Activated effector memory CD4-positive, alpha-beta T cell treated with Interleukin-2 at 50 U/mL for 16 hours (primary cell): ENCODE results near the gene FBXW5.
A peak's percentile ranks its signal among the peaks of the same experiment; 100 is the strongest.

Source experiments
- DNase-seq: peaks from one replicate; pipeline ENCODE4 v3.0.0-alpha.2; 2020

FBXW5 gene

DNA sequence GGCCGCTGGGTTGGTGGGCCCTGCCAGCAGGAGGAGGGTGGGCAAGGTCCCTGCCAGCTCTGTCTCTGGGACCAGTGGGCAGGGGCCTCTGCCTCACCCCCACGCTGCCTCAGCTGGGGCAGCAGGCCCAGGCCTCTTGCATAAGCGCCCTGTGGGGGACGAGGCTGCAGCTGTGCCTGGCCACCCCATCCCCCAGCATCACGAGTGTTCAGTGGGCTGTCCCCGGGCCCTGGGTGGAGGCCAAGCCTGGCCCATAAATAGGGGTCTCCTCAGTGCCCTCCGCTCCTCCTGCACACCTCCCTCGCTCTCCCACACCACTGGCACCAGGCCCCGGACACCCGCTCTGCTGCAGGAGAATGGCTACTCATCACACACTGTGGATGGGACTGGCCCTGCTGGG is 32.7 kb upstream of the FBXW5 start, which contains the start of gene PTGDS:
Gene PTGDS (plus strand): TSS at position 282 of the 400 bp plus-strand sequence. CDS start 75 bp downstream, at position 357.
- DNase-seq, result no peak

DNA sequence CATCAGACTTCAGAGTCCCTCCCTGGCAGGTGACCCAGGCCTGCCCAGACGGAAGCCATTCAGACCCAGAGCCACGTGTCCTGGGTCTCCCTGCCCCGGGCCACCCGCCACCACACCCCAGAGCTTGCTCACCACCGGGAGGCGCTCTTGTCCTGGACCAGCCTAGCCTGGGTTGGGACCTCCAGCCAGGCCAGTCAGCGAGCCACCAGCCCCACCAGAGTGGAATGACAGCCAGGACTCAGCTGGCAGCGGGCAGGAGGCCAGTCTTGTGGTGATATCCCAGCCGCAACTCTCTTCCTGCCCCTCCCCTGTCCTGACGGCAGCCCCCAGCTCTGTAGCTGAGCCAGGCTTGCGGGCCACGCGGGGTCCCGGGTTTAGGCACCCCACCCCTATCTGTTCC is 31.1 kb upstream of the FBXW5 start:
- DNase-seq, result no peak

DNA sequence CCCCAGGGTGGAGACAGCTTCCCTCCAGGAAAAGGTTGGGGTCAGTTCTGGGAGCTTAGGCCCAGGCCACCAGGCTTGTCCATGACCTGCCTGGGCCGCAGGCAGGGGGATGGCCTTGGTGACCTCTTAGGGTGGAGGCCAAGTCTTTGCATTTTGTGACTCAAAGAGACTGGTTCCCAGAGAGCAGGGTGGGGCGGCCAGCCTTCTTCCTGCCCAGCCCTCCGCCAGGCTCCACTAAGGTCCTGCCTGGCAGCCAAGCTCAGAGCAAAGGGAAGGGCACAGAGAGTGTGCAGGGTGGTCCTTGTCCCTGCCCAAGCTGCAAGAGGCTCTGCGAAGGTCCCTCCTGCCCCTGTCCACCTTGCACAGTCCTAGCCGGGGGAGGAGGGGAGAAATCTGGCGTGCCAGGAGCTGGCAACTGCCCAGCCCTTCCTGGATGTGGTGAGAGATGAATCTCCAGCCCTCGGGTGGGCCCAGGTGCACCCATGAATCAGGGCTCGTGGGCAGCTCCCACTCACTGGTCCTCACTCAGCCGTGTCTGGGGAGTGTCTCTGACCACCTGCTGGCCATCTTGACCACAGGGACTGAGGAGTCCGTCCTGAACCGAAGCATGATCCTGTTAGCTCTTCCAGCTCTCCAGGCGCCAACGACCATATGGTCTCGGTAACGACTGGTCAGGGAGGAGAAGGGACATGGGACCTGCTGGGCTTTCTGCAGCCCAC is 30.4 kb upstream of the FBXW5 start:
- peak; percentile 32 for DNase-seq

DNA sequence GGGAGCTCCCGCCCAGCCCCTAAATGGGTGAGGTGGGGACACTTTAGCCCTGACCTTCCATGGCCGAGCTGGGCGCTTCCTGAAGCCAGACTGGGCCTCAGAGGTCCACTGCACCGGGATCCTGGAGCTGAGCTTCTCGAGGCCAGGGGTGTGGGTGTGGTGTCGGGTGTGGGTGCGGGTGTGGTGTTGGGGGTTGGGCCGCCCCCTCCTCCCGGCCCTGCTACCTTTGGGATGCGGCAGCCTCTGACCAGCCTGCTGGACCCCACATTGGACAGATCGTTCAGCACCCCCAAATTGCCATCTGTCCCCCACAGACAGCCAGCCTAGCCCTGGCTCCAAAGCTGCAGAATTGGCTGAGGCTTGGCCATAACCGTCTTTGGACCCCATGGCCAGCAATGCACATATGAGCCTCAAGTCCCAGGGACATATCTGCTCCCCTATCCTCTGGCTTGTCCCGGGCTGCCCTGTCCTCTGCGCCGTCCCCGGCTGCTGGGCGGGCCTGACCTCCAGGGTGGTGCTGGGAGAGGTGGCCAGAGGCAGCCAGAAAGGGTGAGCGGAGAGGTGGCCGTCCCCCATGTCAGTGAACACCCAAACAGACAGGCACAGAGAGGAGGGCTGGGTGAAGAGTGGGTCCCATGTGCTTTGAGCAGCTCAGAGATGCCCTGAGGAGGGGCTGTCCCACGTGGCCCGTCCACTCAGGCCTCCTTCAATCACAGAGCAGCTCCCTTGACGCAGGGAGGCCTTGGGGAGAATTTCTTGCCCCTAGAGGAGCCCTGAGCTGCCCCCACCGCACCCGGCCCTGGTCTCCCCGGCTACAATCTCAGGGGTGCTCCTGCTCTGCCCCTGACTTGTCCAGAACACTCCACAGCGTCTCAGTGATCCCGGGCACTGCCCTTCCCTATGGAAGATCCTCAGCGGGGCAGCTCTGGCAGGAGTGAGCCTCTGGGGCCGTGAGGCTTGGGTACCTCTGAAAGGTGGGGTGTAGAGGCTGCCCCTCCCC is 29.4 kb upstream of the FBXW5 start:
- no peak for DNase-seq

DNA sequence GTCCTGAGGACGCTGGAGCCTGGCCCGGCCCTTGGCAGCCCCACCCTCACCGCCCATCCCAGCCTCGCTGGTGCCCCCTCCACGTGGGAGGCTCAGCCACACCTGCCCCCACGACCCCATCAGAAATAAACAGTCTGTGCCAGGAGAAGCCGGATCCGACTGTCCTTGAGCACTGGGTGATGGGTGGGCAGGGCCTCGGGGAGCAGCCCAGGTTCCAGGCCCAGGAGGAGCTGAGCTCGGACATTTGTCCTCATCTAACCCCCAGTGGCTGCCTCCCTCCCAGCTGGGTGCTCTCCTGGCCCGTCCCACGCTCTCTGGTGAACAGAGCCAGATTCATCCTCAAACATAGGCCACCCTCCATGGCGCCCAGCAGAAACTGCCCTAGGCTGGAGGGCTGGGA is 28.2 kb upstream of the FBXW5 start:
- DNase-seq, result no peak

DNA sequence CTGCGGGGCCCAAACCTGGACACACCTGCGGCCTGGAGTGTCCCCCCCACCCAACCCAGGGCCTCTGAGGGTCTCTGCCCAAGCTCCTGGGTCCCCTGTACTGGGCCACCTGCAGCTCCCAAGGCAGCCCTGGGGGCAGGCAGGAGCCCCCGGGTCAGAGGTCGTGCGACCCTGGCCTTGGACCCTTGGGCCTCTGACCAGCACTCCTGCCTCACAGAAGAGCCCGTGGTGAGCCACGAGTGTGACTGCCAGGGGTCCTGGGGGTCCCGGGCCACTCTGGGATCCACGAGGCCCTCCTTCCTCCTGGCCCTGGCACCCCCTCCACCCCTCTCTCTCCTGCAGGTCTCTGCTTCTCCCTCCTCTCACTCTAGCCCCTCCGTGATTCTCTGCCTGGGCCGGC is 27.8 kb upstream of the FBXW5 start:
- DNase-seq, result no peak

DNA sequence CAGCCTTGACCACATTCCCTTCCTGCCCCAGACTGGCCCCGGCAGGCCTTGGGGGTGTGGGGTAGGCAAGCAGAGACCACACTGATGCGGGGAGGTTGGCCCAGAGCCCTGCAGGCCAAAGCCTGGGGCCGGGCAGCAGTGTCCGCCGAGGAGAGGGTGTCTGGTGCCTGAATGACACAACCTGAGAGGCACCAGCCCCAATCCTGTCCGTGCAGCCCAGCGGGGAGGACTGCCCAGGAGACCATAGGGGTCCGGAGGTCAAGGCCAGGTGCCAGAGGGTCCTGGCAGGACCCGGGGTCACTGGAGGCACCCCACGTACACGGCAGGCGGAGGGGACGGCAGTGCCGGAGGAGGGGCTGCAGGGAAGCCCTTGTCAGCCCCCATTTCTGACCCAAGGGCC is 27.2 kb upstream of the FBXW5 start:
- DNase-seq, result no peak

DNA sequence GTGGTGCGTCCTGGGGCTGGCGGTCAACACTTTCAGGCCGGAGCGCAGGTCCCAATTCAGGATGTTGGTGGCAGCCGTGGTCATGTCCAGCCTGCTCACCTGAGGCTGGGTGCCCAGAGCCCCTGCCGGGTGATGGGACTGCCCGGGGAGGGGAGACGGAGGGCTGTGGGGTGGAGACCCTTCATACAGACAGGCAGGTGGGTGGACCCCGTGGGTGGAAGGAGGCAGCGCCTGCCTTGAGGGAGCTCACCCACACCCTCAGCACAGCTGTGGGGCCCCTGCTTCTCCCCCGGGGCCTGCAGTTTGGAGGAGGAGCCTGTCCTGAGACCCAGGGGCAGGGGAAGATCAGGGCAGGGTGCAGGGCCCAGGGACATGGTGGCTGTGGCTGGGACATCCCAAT is 25.8 kb upstream of the FBXW5 start:
- no peak for DNase-seq

DNA sequence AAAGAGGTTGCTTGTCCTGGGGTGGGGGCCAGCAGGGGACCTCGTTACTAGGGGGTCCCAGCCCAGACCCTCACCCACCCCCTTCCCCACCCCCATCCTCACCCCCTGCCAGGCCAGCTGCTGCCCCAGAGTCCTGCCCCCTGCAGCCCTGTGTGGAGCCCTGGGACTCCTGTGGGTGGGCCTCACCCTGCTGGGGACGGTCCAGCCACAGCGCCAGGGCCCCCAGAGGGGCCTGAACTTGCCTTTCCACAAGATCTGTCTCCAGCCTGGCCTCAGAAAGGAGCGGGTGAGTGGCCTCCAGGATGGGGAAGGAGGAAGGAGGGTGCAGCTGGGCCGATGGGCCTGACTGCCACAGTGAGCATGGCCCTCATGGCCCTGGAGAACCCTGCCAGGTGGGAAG is 25.2 kb upstream of the FBXW5 start:
- DNase-seq, result no peak

DNA sequence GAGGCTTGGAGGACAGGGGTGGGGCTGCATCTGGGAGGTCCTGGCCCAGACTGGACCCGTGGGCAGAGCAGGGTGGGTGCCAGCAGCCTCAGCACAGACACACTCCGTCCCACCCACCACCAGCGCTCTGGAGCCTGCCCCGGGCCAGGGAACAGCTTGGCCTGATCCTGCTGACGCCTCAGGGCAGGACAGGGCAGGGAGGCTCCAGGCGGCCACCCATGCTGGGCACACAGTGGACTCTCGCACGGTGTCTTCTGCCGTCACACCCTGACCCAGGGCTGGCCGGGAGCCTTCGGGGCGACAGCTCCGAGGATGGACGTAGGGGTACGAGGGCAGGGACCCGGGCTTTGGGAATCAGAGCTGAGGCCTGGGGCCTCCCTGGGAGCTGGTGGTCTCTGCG is 24.6 kb upstream of the FBXW5 start:
- no peak for DNase-seq

DNA sequence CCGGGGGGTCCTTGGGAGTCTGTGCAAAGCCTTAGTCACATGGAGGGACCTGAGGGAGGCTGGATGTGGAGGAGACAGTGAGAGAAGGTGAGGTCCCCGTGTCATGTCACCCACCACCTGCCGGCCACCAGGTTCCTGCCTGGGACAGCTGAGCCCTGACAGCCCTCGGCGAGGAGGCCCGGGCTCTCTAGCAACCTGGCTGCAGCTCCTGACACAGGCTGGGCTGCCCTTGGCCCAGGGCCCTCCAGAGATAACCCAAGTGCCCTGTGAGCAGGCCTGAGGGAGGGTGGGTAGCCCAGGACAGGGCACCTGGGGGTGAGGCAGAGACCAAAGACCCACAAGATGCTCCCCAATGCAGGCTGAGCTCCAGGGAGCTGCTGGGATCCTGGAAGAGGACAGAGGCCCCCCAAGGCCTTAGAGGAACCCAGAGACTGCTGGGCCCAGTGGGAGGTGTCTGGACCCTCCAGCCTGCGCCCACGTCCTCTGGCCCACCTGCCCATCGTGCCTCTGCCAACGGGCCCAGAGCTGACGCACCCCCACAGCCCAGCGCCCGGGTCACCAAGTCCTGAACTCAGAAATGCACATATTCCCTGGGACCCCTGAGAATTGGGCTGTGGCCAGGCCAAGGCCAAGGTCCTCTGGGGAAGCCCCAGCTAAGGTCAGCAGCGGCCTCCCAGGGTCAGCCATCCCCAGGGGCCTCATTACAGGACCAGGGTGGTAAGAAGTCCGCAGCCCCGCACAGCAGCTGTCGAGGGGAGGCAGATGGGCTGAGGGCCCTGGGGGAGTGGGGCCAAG is 24.0 kb upstream of the FBXW5 start:
- no peak for DNase-seq

DNA sequence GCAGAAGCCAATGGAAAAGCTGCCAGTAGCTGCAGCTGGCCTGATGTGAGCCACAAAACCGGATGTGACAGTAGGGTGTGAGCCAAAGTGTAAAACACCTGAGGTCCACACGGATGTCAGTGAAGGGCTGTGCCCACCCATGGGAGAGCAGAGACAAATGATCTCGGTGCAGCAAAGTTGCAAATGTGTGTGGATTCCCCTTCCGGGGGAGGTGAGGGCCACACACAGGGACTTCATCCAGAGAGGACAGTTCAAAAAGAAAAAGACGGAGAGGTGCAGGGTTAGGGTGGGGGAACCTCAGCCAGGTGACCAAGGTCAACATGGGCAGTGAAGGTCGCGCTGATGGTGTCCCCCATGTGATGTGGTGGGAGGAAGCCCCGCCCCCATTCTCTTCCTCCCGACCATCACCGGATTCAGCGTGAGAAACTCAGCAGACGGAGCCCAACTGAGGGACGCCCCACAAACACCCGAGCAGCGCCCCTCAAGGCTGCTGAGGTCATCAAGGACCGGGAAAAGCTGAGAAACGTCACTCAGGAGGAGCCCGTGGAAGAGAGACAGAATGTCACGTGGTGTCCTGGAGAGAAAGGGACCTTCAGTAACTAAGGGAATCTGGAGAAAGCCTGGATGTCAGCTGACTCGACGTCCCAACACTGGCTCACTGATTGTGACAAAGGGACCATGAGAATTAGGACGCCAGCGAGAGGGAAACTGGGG is 21.4 kb upstream of the FBXW5 start:
- peak; percentile 24 for DNase-seq

DNA sequence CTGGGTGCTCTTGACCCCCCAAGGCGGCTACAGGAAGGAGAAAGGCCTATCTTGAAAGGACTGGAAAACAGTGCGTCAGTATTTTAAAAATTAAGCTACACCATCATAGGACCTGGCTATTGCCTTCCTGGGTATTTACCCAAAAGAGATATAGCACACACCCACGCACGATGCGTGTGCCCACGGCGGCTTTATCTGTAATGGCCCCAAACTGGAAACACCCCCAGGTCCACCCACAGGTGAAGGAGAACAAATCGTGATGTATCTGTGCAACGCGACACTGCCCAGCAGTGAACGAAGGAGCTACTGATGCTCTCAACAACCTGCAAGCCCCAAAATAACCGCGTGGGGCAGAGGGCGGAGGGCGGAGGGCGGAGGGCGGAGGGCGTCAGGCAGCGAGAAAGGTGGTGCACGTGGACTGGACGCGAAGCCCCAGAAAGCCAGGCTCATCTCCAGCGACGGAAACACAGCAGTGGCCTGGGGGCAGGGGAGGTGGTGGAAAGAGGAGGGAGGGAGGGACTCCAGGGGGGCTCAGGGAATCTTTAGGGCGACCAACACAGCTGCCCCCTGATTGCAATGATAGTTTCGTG is 20.4 kb upstream of the FBXW5 start:
- DNase-seq, result no peak

DNA sequence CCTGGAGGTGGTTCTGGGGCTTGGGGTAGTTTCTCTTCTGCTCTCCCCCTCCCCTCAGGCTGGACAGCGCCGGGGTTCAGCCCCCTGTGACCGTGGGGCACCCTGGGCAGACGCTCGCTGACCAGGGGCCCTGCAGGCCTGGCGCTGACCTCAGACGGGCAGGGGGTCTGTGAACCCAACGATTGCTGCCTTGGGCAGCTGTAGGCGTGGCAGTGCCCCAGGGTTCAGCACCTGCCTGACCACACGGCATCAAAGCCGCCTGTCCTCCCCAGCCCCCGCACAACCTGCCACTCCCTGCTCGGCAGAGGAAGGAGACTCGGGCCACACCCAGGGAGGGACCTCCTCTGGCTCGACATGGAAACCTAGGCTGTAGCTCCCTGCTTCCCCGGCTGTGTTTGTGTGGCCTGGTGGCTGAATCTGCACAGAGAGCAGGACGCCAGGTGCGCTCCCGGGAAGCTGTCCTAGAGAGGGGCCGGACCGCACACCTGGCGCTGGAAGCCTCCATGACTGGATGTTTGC is 19.7 kb upstream of the FBXW5 start:
- DNase-seq, result no peak

DNA sequence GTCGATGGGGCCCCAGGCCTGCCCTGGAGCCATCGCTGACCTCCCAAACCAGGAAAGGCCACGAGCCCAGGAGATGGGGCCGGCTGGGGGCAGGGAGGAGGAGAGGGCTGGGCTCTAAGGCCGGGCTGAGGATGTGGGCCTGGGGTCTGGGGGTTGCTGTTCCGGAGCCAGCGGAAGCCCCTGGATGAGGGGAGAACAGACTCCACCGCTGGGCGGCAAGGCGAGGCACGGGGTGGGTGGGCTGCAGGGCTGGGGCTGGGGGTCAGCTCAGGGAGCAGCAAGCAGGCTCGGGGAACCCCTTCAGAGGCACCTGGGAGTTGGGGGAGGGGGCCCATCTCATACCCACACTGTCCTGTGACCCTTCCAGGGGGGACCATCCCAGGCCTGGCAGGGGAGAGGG is 19.2 kb upstream of the FBXW5 start:
- DNase-seq, result no peak

DNA sequence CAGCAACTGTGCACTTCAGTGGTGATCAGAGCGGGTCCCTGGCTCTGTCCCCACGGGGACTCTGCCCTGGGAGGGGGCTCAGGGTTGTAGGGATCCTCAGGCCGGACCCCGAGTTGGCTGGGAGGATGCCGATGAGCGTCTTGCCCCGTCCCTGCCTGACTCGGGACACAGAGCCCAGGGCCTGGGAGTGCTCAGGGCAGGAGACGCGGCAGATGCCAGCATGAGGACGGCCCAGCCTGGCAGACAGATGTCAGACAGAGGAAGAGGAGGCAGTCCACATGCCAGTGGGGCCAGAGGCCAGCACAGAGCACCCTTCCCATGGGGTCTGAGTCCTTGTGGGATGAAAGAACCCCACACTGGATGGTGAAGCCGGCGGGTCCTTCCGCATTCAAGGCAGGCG is 18.8 kb upstream of the FBXW5 start:
- no peak for DNase-seq

DNA sequence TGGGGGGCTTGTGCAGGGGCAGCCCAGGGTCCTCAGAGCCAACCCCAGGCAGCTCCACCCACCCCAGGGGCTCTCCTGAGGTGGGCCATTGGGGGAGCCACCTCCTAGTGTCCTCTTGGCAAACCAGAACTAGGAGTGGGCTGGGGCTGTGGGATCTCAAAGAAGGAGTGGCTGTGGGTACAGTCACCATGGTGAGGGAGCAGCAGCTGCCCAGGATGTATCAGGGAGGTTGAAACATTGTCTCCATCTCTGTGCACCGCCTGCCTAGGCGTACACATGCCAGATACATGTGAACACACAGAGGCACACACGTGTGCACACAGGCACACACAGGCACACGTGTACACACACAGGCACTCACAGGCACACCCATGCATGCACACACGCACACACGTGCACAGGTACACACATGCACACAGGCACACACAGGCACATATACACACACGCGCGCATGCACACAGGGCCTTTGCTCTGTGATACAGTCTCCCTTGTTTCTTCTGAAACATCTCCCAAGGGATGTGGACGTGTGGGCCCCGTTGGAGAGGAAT is 18.2 kb upstream of the FBXW5 start:
- no peak for DNase-seq

DNA sequence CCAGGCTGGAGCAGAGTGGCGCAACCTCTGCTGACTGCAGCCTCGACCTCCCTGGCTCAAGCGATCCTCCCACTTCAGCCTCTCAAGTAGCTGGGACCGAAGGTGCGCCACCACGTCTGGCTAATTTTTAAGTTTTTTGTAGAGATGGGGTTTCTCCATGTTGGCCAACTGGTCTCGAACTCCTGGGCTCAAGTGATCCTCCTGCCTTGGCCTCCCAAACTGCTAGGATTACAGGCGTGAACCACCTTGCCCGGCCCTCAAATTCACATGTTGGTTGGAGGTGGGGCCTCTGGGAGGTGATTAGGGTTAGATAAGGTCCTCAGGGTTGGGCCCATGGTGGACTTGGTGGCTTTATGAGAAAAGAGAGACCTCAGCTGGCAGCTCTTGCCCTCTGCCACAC is 17.6 kb upstream of the FBXW5 start:
- no peak for DNase-seq

DNA sequence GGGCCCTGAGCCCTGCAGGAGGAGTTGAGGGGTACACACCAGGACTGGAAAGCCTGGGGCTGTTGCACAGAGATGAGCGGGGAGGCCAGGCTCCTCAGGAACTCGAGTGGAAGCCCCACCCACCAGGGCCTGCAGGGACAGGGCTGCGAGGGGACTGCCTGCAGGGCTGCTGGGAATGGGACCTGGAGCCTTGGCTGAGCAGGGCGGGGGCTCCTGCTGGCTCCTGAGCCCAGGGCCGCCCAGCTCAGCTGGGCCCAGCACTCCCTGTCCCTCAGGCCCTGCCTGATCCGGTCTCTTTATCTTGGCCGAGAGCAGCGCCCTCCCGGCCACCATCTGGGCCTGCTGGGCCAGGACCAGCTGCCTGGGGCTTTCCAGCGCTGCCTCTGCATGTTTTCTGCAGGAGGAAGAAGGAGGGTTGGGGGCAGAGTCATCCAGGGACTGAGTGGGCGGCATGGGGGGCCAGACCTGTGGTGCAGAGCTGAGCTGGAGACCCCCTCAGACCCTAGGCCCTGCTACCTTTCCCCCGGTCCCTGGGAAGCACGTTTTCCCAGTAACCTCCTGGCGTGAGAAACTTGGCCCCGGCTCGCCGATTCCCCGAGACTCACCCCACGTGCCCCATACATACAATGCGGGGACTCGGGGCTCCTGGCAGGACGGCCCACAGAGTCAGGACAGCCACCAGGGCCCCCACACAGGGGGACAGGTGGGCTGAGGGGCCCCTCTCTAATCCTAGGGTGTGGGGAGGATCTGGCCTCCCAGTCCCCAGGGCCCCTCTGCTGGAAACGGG is 16.9 kb upstream of the FBXW5 start:
- DNase-seq, result no peak

DNA sequence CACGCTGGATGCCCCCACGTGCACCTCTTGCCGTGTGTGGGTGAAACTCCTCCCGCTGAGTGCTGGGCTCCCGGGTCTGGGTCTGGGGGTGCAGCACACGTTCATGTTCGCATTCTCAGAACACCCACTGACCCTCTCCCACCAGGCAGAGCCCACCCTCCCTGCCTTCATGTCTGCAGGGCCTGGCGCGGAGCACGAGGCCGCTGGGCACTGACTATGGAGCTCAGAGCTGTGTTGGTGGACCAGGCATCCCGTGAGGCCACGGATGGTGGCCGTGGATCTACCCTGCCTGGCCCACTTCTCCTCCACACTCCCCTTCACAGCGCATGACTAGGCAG is 16.4 kb upstream of the FBXW5 start:
- no peak for DNase-seq
